Pancreas (tissue), 10 donors: Measurements from ENCODE around the gene AK8. TPM values are rescaled to one million over a fixed set of nuclear protein-coding genes. Genes with fewer than 3 reads are reported as not detected.

Source experiments
- ATAC-seq, 4 donors: fragments of 200-7000 bp; cut with Tn5 transposase; one replicate each; pipeline versions ENCODE4 v1.8.0 to v1.9.1; 2020; ENCODE audit warnings: mild to moderate bottlenecking in 4 of 4, moderate library complexity in 4 of 4
- DNase-seq, 6 donors: peaks; one replicate each; pipeline ENCODE4 v3.0.0-alpha.2; 2020
- FAIRE-seq: peaks from 2 replicates; lab custom pipeline; 2012; peaks lifted over from hg19 to GRCh38; lab: Jason Lieb, UNC
- H3K27ac ChIP-seq, 4 donors: fragments of 200-600 bp; sonication (generic); 1 replicate in 3 of 4; 2 replicates in 1 of 4; pipeline versions ENCODE4 v1.5.0 to v1.8.0; 2020
- H3K27me3 ChIP-seq, 4 donors: fragments of 200-600 bp; one replicate each; pipeline ENCODE4 v1.8.0; 2021
- H3K36me3 ChIP-seq, 3 donors: fragments of 200-600 bp; sonication (generic) in 1 of 3; one replicate each; pipeline versions ENCODE4 v1.5.0 to v1.8.0; 2020 to 2021
- H3K4me1 ChIP-seq, 3 donors: fragments of 200-600 bp; one replicate each; pipeline ENCODE4 v1.8.0; 2021
- H3K4me3 ChIP-seq, 4 donors: fragments of 200-600 bp; sonication (generic) in 2 of 4; one replicate each; pipeline versions ENCODE4 v1.5.0 to v1.8.0; 2020 to 2021
- H3K9me3 ChIP-seq, 4 donors: fragments of 200-600 bp; one replicate each; pipeline ENCODE4 v1.8.0; 2021
- CTCF ChIP-seq, 4 donors: fragments of 200-600 bp; sonication (generic) in 3 of 4; IDR thresholded peaks; one replicate each; pipeline versions ENCODE4 v1.5.0 to v1.8.0; 2021; ENCODE audit warnings: antibody characterized with exemption in 4 of 4
- WGBS, 2 donors: extraction: QIAGEN DNeasy Blood & Tissue Kit; methylation state at CpG; one replicate each; pipeline ENCODE4 v1.1.7; 2013; 5-methylcytosine and 5-hydroxymethylcytosine counted together
- intact Hi-C, 3 donors: fragments of 100-400 bp; cut with DNase I; formaldehyde crosslinking; loops; one replicate each; pipeline versions ENCODE4 v1.11.1 to v1.14.2; 2022
- polyA plus RNA-seq, 2 donors: library from polyadenylated mRNA; stranded (reverse); fragments of 200-250 nt; gene quantifications; one replicate each; pipeline ENCODE4 v1.2.3, GENCODE V29; 2013
- total RNA-seq, 6 donors: library from RNA; stranded (reverse); fragmentation: NEBNext Ultra II Directional in 4 of 6; extraction: Animal tissue kit (Norgen Biotek cat#: 25700) in 4 of 6; gene quantifications; one replicate each; pipeline versions ENCODE4 v1.2.1 to v1.2.4, GENCODE V29; 2021 to 2023
- donor health status: healthy with polysubstance abuse.
- donor health status: DM: no; HTN: no; CAD: no; lungs with moderate emphysema.
- donor health status: DM: no; HTN: no; CAD: no.
- donor health status: control.
- donor health status: control.
- donor health status: Bipolar disorder and iron deficiency.
- donor health status: DM: yes; HTN: yes; CAD: no.
- donor health status: DM: no; HTN: no; CAD: no.
- donor health status: DM: no; HTN: no; CAD: no.
- donor health status: DM: yes; HTN: yes; CAD: no.

The AK8 gene
- total and polyA plus RNA-seq, 8 donors = 0.19 to 1.0 (median 0.67) TPM

GRCh38 chr9:132731230-132731629 is 146.9 kb downstream of the AK8 start:
- ATAC-seq (no peak), DNase-seq (no peak), FAIRE-seq (no peak)
- no peaks in the 10 kb centered on the region for H3K9me3 ChIP-seq
- H3K4me3 ChIP-seq = no peak overlapping the region
- no peak overlapping the region for H3K27ac ChIP-seq
- no peaks in the 10 kb centered on the region for H3K27me3 ChIP-seq
- TF ChIP-seq CTCF (IDR thresholded peaks at IDR 0.05) = no peak
- intact Hi-C loops = no loop called here
- WGBS, 2 donors = 52 to 61% methylated on average over 3 of the region's 3 CpGs
- H3K36me3 ChIP-seq = no peaks in the 10 kb centered on the region
- H3K4me1 ChIP-seq = no peaks in the 10 kb centered on the region

- intact Hi-C loops = no loop called here
- H3K9me3 ChIP-seq = no peaks in the 10 kb centered on the region
- no peaks in the 10 kb centered on the region for H3K36me3 ChIP-seq
- DNase-seq (no peak), ATAC-seq (no peak), FAIRE-seq (no peak)
- no peaks in the 10 kb centered on the region for H3K27me3 ChIP-seq
- no peak overlapping the region for H3K27ac ChIP-seq
- TF ChIP-seq CTCF (IDR thresholded peaks at IDR 0.05) = no peak
- H3K4me1 ChIP-seq = no peaks in the 10 kb centered on the region
- H3K4me3 ChIP-seq = no peak overlapping the region
- WGBS, 2 donors = 87 to 90% methylated on average over 16 of the region's 16 CpGs
These were observed 147.7 kb downstream of the AK8 start for GRCh38 chr9:132730054-132731033.

- Histone ChIP-seq H3K9me3 (no peaks in the 10 kb centered on the region), H3K27ac (no peak overlapping the region), H3K4me3 (no peak overlapping the region), H3K4me1 (no peaks in the 10 kb centered on the region), H3K36me3 (no peaks in the 10 kb centered on the region), H3K27me3 (no peaks in the 10 kb centered on the region)
- intact Hi-C loops = no loop called here
- WGBS, 2 donors = 53 to 60% methylated on average over 5 of the region's 5 CpGs
- FAIRE-seq = no peak
- no peak for TF ChIP-seq CTCF (IDR thresholded peaks at IDR 0.05)
- peak in 1 of 4 donors; percentile 50 for ATAC-seq
- no peak for DNase-seq
These were observed 148.7 kb downstream of the AK8 start for GRCh38 chr9:132729235-132729890.

DNA sequence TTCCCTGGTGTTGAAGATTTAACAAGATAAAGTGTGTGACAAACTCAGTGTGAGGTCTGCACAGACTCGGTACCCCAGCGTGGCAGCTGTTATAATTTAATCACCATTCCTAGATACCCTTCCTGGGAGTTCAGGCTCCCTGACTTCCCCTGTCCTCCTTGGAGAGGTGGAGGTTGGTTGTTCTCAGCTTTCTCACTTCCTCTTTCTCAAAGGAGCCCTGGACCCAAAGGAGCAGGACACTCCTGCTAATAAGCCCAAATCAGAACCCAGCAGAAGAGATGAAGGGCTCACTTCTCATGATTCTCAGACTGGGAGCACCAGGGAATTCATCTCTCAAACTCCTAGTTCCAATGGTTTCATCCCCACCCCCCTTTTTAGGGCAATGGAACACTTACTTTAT is 149.6 kb downstream of the AK8 start:
- intact Hi-C loops = no loop called here
- WGBS, 2 donors = 58 to 63% methylated on average over 2 of the region's 2 CpGs
- no peaks in the 10 kb centered on the region for H3K27me3 ChIP-seq
- FAIRE-seq = no peak
- H3K4me1 ChIP-seq = no peaks in the 10 kb centered on the region
- no peaks in the 10 kb centered on the region for H3K36me3 ChIP-seq
- no peak for ATAC-seq
- no peaks in the 10 kb centered on the region for H3K9me3 ChIP-seq
- no peak for TF ChIP-seq CTCF (IDR thresholded peaks at IDR 0.05)
- no peak overlapping the region for H3K4me3 ChIP-seq
- DNase-seq = no peak
- H3K27ac ChIP-seq = no peak overlapping the region
